ENCODE data around the gene H1-8.

Gene H1-8

DNA sequence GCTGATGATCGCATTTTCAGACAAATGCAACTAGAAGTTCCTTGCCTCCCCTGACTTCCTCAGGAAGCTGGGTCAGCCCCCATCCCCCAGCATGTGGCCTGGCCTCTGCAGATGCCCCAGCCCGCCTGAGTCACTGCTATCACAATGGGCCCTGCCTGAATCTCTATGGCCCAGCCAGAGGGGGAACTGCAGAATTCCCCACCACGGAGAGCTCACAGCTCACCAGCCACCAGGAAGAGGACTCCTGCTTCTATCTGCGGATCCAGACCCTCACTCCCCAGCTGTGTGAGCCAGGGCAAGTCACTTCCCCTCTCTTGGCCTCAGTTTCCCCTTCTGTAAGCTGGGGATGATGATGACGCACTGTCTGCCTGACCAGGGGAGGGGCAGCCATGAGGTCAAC is 56.6 kb downstream of the H1-8 start:
- peak; percentile 24 for ATAC-seq
- no peak for TF ChIP-seq CSDC2 (CRISPR knock-in tag; IDR thresholded peaks at IDR 0.05)
- TF ChIP-seq ARNTL (CRISPR knock-in tag; IDR thresholded peaks at IDR 0.05; ENCODE audit: borderline replicate concordance, low read depth): no peak
- no peak for TF ChIP-seq ZFP3 (CRISPR knock-in tag; IDR thresholded peaks at IDR 0.05)
- TF ChIP-seq ZC3H10 (CRISPR knock-in tag; IDR thresholded peaks at IDR 0.05): no peak
- TF ChIP-seq, protein P1, sequence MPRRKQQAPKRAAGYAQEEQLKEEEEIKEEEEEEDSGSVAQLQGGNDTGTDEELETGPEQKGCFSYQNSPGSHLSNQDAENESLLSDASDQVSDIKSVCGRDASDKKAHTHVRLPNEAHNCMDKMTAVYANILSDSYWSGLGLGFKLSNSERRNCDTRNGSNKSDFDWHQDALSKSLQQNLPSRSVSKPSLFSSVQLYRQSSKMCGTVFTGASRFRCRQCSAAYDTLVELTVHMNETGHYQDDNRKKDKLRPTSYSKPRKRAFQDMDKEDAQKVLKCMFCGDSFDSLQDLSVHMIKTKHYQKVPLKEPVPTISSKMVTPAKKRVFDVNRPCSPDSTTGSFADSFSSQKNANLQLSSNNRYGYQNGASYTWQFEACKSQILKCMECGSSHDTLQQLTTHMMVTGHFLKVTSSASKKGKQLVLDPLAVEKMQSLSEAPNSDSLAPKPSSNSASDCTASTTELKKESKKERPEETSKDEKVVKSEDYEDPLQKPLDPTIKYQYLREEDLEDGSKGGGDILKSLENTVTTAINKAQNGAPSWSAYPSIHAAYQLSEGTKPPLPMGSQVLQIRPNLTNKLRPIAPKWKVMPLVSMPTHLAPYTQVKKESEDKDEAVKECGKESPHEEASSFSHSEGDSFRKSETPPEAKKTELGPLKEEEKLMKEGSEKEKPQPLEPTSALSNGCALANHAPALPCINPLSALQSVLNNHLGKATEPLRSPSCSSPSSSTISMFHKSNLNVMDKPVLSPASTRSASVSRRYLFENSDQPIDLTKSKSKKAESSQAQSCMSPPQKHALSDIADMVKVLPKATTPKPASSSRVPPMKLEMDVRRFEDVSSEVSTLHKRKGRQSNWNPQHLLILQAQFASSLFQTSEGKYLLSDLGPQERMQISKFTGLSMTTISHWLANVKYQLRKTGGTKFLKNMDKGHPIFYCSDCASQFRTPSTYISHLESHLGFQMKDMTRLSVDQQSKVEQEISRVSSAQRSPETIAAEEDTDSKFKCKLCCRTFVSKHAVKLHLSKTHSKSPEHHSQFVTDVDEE (CRISPR knock-in tag; IDR thresholded peaks at IDR 0.05): no peak
- no peak for TF ChIP-seq ISL1 (CRISPR knock-in tag; IDR thresholded peaks at IDR 0.05)
- no peak for TF ChIP-seq ZNF565 (CRISPR knock-in tag; conservative IDR thresholded peaks at IDR 0.05; ENCODE audit: low read depth)
- no peak for TF ChIP-seq OSR1 (CRISPR knock-in tag; IDR thresholded peaks at IDR 0.05)
- no peak for TF ChIP-seq GLIS3 (CRISPR knock-in tag; IDR thresholded peaks at IDR 0.05)
- no peak for TF ChIP-seq TOX (CRISPR knock-in tag; IDR thresholded peaks at IDR 0.05; ENCODE audit: borderline replicate concordance)
- no peak for TF ChIP-seq ZNF8 (CRISPR knock-in tag; IDR thresholded peaks at IDR 0.05)

DNA sequence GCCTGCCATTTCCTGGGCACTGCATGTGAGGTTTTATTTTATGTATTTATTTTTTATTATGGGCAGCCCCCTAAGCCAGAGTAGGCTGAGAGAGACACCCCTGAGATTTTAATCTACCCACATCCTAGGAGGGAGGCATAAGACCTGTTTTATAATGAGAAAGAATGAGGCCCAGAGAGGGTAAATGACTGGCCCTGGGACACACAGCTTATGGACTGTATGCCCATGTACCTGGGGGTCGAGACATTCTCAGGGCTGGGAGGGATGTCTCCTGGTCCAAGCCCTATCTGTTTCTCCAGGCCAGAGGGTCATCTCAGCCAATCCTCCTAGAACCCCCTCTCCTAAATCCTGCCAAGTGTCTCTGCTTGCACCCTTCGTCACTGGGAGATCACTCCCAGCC is 57.4 kb downstream of the H1-8 start:
- no peak for ATAC-seq
- TF ChIP-seq ARNTL (CRISPR knock-in tag; IDR thresholded peaks at IDR 0.05; ENCODE audit: borderline replicate concordance, low read depth) (no peak), ISL1 (CRISPR knock-in tag; IDR thresholded peaks at IDR 0.05) (no peak), ZC3H10 (CRISPR knock-in tag; IDR thresholded peaks at IDR 0.05) (no peak), ZNF70 (CRISPR knock-in tag; IDR thresholded peaks at IDR 0.05) (no peak), ZNF565 (CRISPR knock-in tag; conservative IDR thresholded peaks at IDR 0.05; ENCODE audit: low read depth) (no peak), GLIS3 (CRISPR knock-in tag; IDR thresholded peaks at IDR 0.05) (no peak), ZNF8 (CRISPR knock-in tag; IDR thresholded peaks at IDR 0.05) (no peak), ESRRG (CRISPR knock-in tag; IDR thresholded peaks at IDR 0.05) (no peak), PPARA (CRISPR knock-in tag; IDR thresholded peaks at IDR 0.05; ENCODE audit: borderline replicate concordance) (no peak), BACH2 (CRISPR knock-in tag; IDR thresholded peaks at IDR 0.05; ENCODE audit: borderline replicate concordance) (no peak), RARB (CRISPR knock-in tag; IDR thresholded peaks at IDR 0.05) (no peak), OSR1 (CRISPR knock-in tag; IDR thresholded peaks at IDR 0.05) (no peak), CSDC2 (CRISPR knock-in tag; IDR thresholded peaks at IDR 0.05) (no peak), ZFP30 (CRISPR knock-in tag; IDR thresholded peaks at IDR 0.05) (no peak)
- TF ChIP-seq, protein P2, sequence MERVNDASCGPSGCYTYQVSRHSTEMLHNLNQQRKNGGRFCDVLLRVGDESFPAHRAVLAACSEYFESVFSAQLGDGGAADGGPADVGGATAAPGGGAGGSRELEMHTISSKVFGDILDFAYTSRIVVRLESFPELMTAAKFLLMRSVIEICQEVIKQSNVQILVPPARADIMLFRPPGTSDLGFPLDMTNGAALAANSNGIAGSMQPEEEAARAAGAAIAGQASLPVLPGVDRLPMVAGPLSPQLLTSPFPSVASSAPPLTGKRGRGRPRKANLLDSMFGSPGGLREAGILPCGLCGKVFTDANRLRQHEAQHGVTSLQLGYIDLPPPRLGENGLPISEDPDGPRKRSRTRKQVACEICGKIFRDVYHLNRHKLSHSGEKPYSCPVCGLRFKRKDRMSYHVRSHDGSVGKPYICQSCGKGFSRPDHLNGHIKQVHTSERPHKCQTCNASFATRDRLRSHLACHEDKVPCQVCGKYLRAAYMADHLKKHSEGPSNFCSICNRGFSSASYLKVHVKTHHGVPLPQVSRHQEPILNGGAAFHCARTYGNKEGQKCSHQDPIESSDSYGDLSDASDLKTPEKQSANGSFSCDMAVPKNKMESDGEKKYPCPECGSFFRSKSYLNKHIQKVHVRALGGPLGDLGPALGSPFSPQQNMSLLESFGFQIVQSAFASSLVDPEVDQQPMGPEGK (CRISPR knock-in tag; IDR thresholded peaks at IDR 0.05; ENCODE audit: borderline replicate concordance): no peak
- TF ChIP-seq, protein P3, sequence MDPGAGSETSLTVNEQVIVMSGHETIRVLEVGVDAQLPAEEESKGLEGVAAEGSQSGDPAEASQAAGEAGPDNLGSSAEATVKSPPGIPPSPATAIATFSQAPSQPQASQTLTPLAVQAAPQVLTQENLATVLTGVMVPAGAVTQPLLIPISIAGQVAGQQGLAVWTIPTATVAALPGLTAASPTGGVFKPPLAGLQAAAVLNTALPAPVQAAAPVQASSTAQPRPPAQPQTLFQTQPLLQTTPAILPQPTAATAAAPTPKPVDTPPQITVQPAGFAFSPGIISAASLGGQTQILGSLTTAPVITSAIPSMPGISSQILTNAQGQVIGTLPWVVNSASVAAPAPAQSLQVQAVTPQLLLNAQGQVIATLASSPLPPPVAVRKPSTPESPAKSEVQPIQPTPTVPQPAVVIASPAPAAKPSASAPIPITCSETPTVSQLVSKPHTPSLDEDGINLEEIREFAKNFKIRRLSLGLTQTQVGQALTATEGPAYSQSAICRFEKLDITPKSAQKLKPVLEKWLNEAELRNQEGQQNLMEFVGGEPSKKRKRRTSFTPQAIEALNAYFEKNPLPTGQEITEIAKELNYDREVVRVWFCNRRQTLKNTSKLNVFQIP (CRISPR knock-in tag; IDR thresholded peaks at IDR 0.05; ENCODE audit: borderline replicate concordance, low read depth): no peak
- TF ChIP-seq, protein P4, sequence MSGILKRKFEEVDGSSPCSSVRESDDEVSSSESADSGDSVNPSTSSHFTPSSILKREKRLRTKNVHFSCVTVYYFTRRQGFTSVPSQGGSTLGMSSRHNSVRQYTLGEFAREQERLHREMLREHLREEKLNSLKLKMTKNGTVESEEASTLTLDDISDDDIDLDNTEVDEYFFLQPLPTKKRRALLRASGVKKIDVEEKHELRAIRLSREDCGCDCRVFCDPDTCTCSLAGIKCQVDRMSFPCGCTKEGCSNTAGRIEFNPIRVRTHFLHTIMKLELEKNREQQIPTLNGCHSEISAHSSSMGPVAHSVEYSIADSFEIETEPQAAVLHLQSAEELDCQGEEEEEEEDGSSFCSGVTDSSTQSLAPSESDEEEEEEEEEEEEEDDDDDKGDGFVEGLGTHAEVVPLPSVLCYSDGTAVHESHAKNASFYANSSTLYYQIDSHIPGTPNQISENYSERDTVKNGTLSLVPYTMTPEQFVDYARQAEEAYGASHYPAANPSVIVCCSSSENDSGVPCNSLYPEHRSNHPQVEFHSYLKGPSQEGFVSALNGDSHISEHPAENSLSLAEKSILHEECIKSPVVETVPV (CRISPR knock-in tag; IDR thresholded peaks at IDR 0.05): no peak
- TF ChIP-seq, protein P5, sequence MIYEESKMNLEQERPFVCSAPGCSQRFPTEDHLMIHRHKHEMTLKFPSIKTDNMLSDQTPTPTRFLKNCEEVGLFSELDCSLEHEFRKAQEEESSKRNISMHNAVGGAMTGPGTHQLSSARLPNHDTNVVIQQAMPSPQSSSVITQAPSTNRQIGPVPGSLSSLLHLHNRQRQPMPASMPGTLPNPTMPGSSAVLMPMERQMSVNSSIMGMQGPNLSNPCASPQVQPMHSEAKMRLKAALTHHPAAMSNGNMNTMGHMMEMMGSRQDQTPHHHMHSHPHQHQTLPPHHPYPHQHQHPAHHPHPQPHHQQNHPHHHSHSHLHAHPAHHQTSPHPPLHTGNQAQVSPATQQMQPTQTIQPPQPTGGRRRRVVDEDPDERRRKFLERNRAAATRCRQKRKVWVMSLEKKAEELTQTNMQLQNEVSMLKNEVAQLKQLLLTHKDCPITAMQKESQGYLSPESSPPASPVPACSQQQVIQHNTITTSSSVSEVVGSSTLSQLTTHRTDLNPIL (CRISPR knock-in tag; IDR thresholded peaks at IDR 0.05; ENCODE audit: low read depth): no peak
- TF ChIP-seq, protein P1 (CRISPR knock-in tag; IDR thresholded peaks at IDR 0.05): no peak
